Endodermal cell (in vitro differentiated cells): ENCODE results near the gene DNALI1. TPM values are rescaled to one million over a fixed set of nuclear protein-coding genes. Genes with fewer than 3 reads are reported as not detected.

ENCODE experiments used
- DNase-seq: peaks from one replicate; pipeline ENCODE4 v3.0.0-alpha.2; 2017
- H3K27ac ChIP-seq: 2 replicates; pipeline ENCODE4 v1.5.1; 2013; ENCODE audit warnings: mild to moderate bottlenecking, low read depth, low read length, moderate library complexity
- H3K27me3 ChIP-seq: 2 replicates; pipeline ENCODE4 v1.6.1; 2013; ENCODE audit warnings: mild to moderate bottlenecking, low read length, moderate library complexity; ENCODE audit not compliant: insufficient read depth, control insufficient read depth, poor library complexity, severe bottlenecking
- H3K36me3 ChIP-seq: 2 replicates; pipeline ENCODE4 v1.7.0; 2013; ENCODE audit warnings: mild to moderate bottlenecking, low read length, moderate library complexity; ENCODE audit not compliant: control insufficient read depth, insufficient read depth
- H3K4me1 ChIP-seq: one replicate; pipeline ENCODE4 v1.7.0; 2013; ENCODE audit warnings: low read length; ENCODE audit not compliant: control insufficient read depth, insufficient read depth
- H3K4me3 ChIP-seq: 2 replicates; pipeline ENCODE4 v1.5.1; 2013; ENCODE audit warnings: mild to moderate bottlenecking, low read length, moderate library complexity
- H3K9ac ChIP-seq: 2 replicates; pipeline ENCODE4 v1.6.1; 2013; ENCODE audit warnings: mild to moderate bottlenecking, low read length, moderate library complexity; ENCODE audit not compliant: poor library complexity, severe bottlenecking; ENCODE audit errors: extremely low read depth
- H3K9me3 ChIP-seq: 2 replicates; pipeline ENCODE4 v1.6.1; 2013; ENCODE audit warnings: mild to moderate bottlenecking, low read length, moderate library complexity; ENCODE audit not compliant: control insufficient read depth
- H3K27ac Mint-ChIP-seq: 2 replicates; pipeline ENCODE4 v1.8.0; 2020; ENCODE audit warnings: mixed read lengths
- H3K27me3 Mint-ChIP-seq: 2 replicates; pipeline ENCODE4 v1.8.0; 2021; ENCODE audit warnings: mild to moderate bottlenecking, mixed read lengths; ENCODE audit not compliant: insufficient read depth
- H3K36me3 Mint-ChIP-seq: 2 replicates; pipeline ENCODE4 v1.8.0; 2020; ENCODE audit warnings: low read depth, mixed read lengths
- H3K4me1 Mint-ChIP-seq: 2 replicates; pipeline ENCODE4 v1.8.0; 2020; ENCODE audit warnings: mixed read lengths
- H3K4me3 Mint-ChIP-seq: 2 replicates; pipeline ENCODE4 v1.8.0; 2020; ENCODE audit warnings: mild to moderate bottlenecking, moderate library complexity, mixed read lengths
- H3K9me3 Mint-ChIP-seq: 2 replicates; pipeline ENCODE4 v1.8.0; 2020; ENCODE audit warnings: mild to moderate bottlenecking, mixed read lengths
- CTCF ChIP-seq: fragments of 200-600 bp; sonication (generic); conservative IDR thresholded peaks from 2 replicates; pipeline ENCODE4 v1.5.0; 2021; ENCODE audit warnings: antibody characterized with exemption, mild to moderate bottlenecking
- WGBS, 2 experiments: methylation state at CpG; one replicate each; pipeline versions ENCODE4 v1.1.5 to v1.1.7; 2013; ENCODE audit warnings: missing lambda C conversion rate in 2 of 2, mixed read lengths in 1 of 2; ENCODE audit not compliant: insufficient coverage in 1 of 2, insufficient read length in 1 of 2; 5-methylcytosine and 5-hydroxymethylcytosine counted together
- total RNA-seq, 2 donors: library from RNA; stranded (reverse); fragmentation: NEBNext Ultra II Directional in 1 of 2; extraction: Animal tissue kit (Norgen Biotek cat#: 25700) in 1 of 2; gene quantifications; 2 replicates in 1 of 2; 3 replicates in 1 of 2; pipeline ENCODE4 v1.2.1, GENCODE V29; 2021

DNALI1 gene
- total RNA-seq, 2 donors from 2014 or later: 31.5 to 39.5 TPM

DNA sequence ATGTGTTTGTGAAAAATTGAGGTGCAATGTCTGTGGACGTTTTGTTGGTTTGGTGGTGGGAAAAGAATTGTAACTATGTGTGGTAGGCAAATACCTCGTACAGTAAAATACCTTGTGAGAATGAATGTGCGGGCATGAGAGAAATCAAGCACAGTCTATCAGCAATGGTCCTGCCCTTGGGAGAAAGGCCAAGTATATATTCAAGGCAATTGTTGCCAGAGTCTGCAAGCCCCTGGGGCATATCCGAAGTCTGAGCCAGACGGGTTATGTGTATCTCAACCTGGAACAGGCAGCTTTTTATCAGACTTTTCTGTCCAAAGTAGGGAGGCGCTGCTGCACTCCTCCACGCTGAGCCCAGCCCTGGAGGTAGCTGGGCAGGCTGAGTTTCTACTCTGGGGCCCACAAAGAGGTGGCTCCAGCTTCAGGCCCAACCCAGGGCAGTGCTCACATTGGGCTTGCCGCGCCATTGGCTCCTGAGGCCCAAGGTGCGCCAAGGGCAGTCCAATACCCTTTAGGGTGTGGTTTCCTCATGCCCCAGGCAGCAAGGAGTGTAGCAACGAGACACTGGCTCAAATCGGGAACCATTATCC, 48.4 kb downstream of the DNALI1 start:
- Mint-ChIP-seq H3K27ac (peak overlapping the region; percentile 0), H3K4me1 (no peaks in the 10 kb centered on the region), H3K27me3 (peaks cover 31% of the 10 kb centered on the region), H3K36me3 (no peaks in the 10 kb centered on the region), H3K9me3 (no peaks in the 10 kb centered on the region), H3K4me3 (no peak overlapping the region)
- H3K4me1 ChIP-seq: no peaks in the 10 kb centered on the region
- no peaks in the 10 kb centered on the region for H3K9me3 ChIP-seq
- H3K36me3 ChIP-seq: no peaks in the 10 kb centered on the region
- H3K27me3 ChIP-seq: peaks cover 95% of the 10 kb centered on the region
- peak; percentile 70 for DNase-seq
- TF ChIP-seq CTCF: no peak
- 84 to 92% methylated on average over 11 to 12 of the region's 12 CpGs for WGBS, 2 experiments
- no peak overlapping the region for H3K9ac ChIP-seq
- no peak overlapping the region for H3K27ac ChIP-seq
- no peak overlapping the region for H3K4me3 ChIP-seq

DNA sequence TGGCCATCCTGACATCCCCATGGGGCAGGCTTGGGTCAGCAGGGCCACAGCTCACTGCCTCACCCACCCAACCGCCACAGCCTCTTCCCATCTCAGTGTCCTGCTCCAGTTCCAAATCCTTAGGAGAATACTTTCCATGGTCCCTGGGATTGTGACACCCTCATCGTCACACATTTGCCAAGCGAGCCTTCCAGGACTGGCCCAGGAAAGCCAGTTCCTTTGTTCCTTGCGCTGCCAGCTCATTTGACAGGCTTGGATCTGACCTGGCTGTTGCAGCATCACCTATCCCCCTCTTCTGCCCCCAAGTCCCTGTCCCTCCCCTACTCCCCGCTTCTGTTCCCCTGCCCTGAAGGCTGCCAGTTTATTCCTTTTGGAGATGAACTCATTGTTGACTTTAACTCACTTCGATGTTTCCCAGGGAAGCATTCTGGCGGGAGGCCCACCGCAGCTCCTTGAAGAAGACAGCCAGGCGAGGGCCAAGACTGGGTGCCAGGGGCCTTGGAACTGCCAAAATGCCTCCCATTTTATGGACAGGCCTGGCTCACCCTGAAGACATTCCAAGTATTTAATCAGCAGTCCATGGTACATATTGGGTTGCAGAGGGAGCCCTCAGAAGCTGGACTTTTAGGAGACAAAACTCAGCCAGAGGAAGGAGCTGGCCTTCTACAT, 49.2 kb downstream of the DNALI1 start:
- peaks cover 30% of the 10 kb centered on the region for H3K27me3 Mint-ChIP-seq
- no peak overlapping the region for H3K27ac ChIP-seq
- no peak overlapping the region for H3K27ac Mint-ChIP-seq
- no peaks in the 10 kb centered on the region for H3K9me3 ChIP-seq
- H3K4me3 ChIP-seq: no peak overlapping the region
- H3K4me3 Mint-ChIP-seq: no peak overlapping the region
- no peaks in the 10 kb centered on the region for H3K9me3 Mint-ChIP-seq
- no peak for DNase-seq
- H3K9ac ChIP-seq: no peak overlapping the region
- no peaks in the 10 kb centered on the region for H3K4me1 Mint-ChIP-seq
- 91 to 93% methylated on average over 8 to 9 of the region's 9 CpGs for WGBS, 2 experiments
- H3K36me3 ChIP-seq: no peaks in the 10 kb centered on the region
- TF ChIP-seq CTCF: no peak
- peaks cover 96% of the 10 kb centered on the region for H3K27me3 ChIP-seq
- no peaks in the 10 kb centered on the region for H3K36me3 Mint-ChIP-seq
- no peaks in the 10 kb centered on the region for H3K4me1 ChIP-seq

DNA sequence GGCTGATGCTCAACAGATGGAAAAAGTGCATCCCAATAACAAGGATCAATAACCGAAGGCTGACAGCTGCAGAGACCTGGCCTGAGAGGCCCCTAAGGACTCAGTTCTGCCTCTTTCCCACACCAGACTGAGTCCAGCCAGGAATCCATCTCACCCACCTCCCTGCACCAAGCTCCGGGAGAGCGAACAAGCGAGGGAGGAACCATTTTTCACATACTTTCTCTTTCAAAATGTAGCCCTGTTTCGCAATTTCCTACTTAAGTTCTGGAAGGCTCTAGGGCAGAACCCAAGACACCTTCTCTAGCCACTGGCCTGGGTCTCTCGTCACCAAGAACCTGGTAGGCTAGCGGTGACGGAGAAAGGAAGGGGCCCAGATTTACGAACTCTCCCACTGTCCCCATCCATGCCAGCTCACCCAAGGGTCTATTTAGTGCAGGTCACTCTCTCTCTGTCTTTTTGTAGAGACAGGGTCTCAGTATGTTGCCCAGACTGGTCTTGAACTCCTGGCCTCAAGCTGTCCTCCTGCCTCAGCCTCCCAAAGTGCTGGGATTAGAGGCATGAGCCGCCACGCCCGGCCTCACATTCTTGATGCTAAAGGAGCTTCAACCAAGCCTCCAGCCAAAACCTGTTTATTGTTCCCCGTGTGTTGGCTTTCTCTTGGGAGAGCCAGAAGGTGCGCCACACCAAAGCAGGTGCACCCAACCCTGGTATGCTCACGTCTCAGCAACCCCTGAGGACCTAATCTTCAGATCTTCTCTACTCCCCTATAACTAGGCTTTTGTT, 49.9 kb downstream of the DNALI1 start:
- Mint-ChIP-seq H3K27ac (no peak overlapping the region), H3K9me3 (no peaks in the 10 kb centered on the region), H3K27me3 (peaks cover 28% of the 10 kb centered on the region), H3K36me3 (no peaks in the 10 kb centered on the region), H3K4me1 (no peaks in the 10 kb centered on the region), H3K4me3 (no peak overlapping the region)
- Histone ChIP-seq H3K4me3 (no peak overlapping the region), H3K4me1 (no peaks in the 10 kb centered on the region), H3K9ac (no peak overlapping the region), H3K9me3 (no peaks in the 10 kb centered on the region), H3K36me3 (no peaks in the 10 kb centered on the region), H3K27me3 (peaks cover 94% of the 10 kb centered on the region), H3K27ac (no peak overlapping the region)
- 87 to 88% methylated on average over 11 to 15 of the region's 15 CpGs for WGBS, 2 experiments
- no peak for DNase-seq
- no peak for TF ChIP-seq CTCF
